Activated CD8-positive, alpha-beta memory T cell treated with anti-CD3 and anti-CD28 coated beads, Interleukin-2, amount 50 U/mL, for 4 hours (primary cell): ENCODE measurements around the gene SGF29.
"Not testable (repeated sequence)": the region's sequence is repeated elsewhere in the genome, so short reads cannot be mapped to it uniquely, and the experiment has no call there.

Experiments
- DNase-seq: peaks from one replicate; pipeline ENCODE4 v3.0.0-alpha.2; 2020

SGF29 gene

DNA sequence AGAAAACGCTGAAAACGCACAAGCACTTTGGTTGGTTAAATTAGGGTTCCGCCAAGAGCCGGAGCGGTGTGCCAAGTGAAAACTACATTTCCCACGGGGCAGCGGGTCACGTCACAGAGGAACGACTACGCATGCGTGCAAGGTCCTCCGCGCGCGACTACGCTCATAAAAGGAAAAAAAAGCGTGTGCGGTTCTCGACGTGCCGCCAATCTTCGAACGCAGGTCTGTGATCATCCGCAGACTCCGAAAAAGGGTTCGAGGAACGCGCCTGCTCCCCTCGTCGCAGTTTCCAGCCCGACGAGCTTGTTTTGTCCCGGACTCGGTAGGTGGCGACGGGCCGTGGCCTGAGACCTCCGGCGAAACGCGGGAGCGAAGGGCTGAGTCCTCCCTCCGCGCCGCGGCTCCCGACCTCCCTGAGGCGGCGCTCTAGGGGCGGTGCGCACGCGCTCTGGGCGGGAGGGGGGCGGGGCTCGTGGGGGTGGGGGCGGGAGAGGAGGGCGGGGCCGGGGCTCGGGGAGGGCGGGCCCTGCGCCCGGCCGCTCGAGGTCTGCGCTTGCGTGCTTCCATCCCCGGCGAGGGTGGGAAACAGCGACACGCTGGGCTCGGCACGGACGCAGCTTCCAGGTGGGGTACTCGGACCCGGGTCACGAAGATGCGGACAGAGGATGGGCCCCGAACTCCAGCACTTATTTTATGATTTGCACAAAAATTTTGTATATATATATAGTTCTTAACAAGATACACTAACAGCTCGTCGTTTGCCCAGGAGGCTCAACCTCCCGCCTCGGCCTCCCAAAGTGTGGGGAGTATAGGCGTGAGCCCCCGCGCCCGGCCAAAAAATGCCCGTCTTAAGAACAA lies at the start of gene SGF29:
SGF29 (plus strand) TSS at position 145 of the 858 bp plus-strand sequence. CDS start 27,150 bp downstream, outside the sequence.
- peak; percentile 90 for DNase-seq

DNA sequence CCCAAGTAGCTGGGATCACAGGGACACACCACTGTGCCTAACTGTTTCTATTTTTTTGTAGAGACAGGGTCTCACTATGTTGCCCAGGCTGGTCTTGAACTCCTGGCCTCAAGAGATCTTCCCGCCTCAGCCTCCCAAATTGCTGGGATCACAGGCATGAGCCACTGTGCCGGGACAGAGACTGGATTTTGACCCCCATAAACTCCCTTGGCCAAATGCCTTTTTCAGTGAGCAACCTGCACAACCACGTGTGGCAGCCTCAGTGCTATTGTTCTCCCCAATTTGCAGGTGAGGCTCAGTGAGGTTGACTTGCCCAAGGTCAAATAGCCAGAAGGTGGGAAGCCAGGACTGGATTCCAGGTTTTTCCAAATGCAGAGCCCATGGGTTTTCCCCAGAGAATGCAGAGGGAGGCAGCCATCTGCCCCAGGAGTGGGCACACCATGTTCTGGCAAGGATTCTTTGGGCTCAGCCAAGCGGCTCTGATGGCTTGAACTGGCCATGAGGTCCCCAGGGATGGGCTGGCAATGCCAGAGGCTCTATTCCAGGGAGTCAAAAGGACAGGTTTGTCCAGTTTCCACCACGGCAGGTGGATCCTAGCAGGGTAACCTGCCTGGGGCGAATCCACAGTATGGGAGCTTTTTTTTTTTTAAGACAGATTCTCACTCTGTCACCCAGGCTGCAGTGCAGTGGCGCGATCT lies 48.9 kb upstream of the SGF29 start:
- no peak for DNase-seq

- DNase-seq: no peak
These were observed 48.1 kb upstream of the SGF29 start for GRCh38 chr16:28505489-28506137.

- DNase-seq: no peak
These were observed 42.7 kb upstream of the SGF29 start for GRCh38 chr16:28511031-28511430.

GRCh38 chr16:28511801-28512789 lies 41.6 kb upstream of the SGF29 start:
- no peak for DNase-seq

- no peak for DNase-seq
These were observed 40.1 kb upstream of the SGF29 start for GRCh38 chr16:28513484-28514181.

DNA sequence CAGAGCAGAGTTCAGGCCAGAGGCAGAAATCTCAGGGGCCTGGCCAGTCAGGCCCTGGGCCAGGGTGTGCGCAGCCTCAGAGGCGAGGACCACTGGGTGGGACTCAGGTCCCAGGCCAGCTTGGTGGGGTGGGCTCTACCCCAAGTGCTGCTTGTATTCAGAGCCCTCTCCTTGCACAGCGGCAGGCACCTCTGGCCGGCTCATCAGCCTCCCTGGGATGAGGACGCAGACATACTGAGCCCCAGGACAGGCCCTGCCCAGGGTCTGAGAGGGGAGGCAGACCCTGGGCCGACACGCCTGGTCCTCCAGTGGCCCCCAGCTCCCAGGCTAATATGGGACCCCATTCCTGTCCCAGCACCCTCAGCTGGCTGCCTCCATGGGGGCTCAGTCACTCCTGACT lies 39.5 kb upstream of the SGF29 start:
- no peak for DNase-seq

DNA sequence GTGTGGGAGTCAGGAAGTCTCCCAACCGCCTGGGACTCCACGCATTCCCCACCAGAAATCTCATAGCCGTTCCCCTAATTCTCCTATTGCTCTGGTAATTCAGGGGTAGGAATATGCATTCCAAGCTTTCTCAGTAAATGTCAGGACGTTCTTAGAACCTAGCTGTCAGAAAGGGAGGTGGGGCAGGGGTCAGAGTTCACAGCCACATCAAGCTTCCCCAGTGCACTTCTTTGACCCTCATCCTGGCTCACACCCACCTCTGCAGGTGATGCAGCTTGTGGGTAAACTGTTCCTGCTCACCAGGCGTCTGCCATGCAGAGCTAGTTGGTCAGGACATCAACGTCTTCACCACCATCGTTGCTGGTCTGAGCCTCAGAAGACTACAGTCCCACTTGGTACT lies 33.0 kb upstream of the SGF29 start:
- no peak for DNase-seq

- DNase-seq: no peak
These were observed 32.3 kb upstream of the SGF29 start for GRCh38 chr16:28521436-28521835.

DNA sequence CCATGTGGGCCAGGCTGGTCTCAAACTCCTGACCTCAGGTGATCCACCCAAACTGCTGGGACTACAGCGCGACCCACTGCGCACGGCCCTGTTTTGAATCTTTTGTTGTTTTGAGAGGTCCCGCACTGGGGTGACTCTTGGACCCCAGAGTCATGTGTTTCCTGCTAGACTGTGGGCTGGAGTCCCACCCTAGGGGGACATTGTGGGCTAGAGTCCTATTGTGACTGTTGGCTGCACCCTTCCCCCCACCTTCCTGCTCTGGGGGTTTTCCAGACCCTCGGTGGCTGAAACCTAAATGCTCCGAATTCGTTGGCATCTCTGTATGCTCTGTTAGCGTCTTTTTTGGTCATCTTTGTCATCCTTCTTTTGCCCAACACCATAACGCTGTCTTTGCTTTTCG lies 30.9 kb upstream of the SGF29 start:
- no peak for DNase-seq

DNA sequence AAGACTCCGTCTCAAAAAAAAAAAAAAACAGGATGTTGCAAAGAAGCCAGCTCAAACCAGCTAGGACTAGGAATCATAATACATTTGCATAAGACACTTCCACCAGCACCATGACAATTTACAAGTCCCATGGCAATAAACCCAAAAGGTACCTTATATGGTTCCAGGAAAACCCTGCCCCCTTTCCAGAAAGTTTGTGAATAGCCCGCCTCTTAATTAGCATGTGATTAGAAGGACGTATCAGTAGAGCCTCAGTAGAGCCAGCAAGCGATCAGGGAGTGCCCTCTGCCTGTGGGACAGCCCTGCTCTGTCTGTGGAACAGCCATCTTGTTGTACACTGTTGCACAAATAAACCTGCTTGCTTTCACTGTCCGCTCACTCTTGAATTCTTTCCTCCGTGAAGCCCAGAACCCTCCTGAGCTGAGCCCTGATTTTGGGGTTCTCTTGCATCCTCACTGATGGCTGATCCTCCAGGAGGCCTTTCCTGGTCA lies 29.0 kb upstream of the SGF29 start:
- DNase-seq: no peak

DNA sequence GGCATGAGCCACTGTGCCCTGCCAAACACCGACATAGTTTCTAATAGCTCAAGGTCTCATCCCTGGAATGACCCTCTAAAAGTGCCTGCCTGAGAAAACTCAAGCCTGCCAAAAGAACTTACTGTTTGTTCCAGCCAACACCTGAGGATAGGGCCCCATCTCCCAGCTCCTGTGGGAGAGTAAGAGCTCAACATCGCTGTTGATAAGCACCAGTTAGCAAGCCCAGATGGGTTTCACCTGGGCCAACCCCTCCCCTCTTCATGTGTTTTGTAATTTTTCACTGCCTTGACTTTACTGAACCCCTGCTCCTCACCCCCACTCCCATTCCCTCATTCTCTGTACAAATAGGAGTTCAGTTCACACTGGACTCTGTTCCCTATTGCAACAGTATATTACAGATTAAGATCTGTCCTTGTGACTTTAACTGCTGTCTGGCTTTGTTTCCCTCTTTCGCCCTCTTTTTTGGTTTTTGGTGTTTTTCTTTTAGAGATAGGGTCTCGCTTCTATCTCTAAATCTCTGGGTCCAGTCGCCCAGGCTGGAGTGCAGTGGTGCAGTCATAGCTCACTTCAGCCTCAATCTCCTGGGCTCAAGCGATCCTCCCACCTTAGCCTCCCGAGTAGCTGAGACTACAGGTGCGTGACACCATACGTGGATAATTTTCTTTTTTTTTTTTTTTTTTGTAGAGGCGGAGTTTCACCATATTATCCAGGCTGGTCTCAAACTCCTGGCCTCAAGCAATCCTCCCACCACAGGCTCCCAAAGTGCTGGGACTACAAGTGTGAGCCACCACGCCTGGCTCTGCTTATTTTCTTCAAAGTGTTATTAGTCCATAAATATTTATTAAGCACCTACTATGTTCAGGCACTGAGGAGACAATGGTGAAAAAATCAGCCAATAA lies 27.3 kb upstream of the SGF29 start:
- no peak for DNase-seq

DNA sequence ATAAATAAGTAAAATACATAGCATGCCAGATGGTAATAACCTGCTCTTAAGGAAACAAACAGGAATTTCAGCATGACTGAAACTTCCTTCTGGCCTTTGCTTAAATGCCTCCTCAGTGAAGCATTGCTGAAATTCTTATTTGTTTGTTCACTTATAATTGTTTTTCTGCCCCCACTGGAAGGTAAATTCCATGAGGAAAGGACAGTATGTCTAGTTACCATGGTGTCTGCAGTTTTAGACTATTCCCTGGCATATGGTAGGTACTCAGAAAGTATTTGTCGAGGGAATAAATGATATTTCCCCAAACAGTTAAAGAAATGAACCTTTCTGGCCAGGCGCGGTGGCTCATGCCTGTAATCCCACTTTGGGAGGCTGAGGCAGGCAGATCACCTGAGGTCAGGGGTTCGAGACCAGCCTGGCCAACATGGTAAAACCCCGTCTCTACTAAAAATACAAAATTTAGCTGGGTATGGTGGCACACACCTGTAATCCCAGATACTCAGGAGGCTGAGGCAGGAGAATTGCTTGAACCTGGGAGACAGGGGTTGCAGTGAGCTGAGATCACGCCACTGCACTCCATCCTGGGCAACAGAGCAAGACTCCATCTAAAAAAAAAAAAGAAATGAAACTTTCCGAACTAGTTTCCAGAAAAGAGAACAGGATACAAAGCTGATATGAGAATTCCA lies 26.5 kb upstream of the SGF29 start:
- not testable (repeated sequence) for DNase-seq

- DNase-seq: no peak
These were observed 25.7 kb upstream of the SGF29 start for GRCh38 chr16:28527985-28528384.

DNA sequence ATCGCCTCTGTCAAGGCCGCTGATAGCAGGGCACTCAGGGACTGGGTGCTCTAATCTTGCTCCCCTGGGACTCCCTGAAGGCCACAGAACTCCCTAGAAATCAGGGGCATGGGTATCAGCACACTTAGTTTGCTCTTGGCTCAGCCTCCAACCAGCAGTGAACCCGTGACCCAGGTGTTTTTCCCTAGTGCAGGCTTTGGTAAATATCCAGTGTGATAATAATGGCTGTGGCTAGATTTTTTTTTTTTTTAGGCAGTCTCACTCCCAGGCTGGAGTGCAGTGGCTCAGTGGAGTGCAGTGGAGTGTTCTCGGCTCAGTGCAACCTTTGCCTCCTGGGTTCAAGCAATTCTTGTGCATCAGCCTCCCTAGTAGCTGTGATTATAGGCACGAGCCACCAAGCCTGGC lies 25.3 kb upstream of the SGF29 start:
- DNase-seq: no peak

DNA sequence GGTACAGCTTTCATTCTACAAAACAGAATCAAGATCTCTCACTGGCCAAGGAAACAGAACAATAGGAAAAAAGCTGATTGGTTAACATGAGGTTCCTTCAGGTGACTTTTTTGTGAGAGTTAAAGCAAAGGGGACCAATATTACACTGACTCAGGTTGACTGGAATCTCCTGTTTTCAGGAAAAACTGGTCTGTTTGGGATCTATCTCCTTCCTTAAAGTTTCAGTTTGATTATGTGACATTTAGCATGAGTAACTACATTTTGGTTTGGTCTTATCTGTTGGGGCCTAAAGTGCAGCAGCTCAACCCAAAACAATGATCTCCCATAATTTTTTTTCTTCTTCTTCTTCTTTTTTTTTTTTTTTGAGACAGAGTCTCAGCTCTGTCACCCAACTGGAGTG lies 24.6 kb upstream of the SGF29 start:
- DNase-seq: no peak

DNA sequence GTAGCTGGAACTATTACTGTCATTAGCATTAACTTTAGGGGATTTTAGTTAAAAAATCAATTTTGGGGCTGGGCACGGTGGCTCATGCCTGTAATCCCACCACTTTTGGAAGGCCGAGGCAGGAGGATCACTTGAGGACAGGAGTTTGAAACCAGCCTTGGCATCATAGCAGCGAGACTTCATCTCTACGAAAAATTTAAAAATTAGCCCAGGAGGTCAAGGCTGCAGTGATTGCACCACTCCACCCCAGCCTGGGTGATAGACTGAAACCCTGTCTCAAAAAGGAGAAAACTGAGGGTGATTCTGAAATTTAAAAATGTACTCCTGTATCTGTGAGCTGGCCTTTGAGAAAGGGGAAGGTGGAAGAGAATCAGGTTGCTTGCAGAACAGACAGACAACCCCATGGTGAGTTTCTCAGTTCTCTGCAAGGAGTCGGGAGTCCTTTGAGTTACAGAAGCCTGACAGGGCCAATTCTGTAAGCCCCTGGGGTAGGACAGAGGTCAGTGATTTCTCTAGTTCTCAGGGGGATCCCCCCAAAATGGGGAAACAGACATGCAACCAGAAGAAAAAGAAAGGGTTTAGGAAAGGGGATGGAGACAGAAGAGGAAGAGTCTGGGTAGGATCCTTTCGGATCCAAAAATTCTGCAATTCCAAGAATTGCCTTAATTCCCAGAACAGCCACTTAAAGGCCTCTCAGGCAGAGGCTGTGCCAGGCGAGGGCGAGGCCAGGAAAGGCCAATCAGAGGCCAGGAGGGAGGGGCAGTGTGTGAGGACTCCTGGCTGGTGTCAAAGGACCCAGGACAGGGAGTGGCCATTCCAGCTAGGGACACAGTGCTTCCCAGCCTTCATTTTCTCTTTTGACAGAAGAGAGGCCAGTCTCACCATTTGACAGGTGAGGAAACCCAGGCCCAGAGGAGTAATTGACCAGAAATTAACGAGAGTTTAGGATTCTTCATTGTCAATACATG lies 21.7 kb upstream of the SGF29 start:
- DNase-seq: no peak

DNA sequence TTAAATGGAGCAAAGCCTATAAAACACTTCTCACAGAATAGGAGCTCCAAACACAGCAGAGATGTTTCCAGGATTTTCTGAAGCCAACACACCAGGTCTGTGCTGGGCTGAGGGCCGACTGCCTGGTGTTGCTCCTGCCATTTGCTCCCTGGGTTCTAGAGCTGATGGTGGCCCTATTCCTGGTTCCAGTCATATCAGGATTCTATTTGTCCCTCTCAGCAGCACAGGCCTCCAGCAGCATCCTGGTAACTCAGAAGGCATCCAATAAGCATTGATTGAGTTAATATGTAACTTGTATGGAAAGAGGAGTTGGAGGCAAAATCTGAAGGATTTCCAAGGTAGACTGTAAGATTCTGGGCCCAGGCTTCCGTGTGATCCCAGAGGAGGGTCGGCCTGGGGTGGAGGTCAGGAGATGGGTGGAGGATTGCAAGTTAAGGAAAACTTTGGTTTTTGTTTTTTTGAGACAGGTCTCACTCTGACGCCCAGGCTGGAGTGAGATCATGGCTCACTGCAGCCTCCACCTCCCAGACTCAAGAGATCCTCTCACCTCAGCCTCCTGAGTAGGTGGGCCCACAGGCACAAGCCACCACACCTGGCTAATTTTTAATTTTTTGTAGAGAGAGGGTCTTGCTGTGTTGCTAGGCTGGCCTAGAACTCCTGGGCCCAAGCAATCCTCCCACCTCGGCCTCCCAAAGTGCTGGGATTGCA lies 20.6 kb upstream of the SGF29 start:
- no peak for DNase-seq
